Upper lobe of left lung (tissue), 4 donors: ENCODE data around the gene KIAA1217.

Experiments
- EP300 ChIP-seq, 4 donors: sonication (generic); formaldehyde crosslinking; IDR thresholded peaks; one replicate each; pipeline ENCODE4 v1.5.1; 2017; ENCODE audit warnings: antibody characterized with exemption in 4 of 4, control low read depth in 2 of 4
- POLR2AphosphoS5 ChIP-seq, 2 donors: sonication (generic); formaldehyde crosslinking; IDR thresholded peaks; one replicate each; pipeline ENCODE4 v1.5.1; 2017; ENCODE audit warnings: antibody characterized with exemption in 2 of 2
- TF ChIP-seq, protein P1 (sequence below), 6 experiments: fragments of 450-650 bp in 4 of 6; fragments of 200-600 bp in 2 of 6; sonication (generic) in 2 of 6; IDR thresholded peaks; one replicate each; pipeline ENCODE4 v1.5.1; 2016 to 2019; ENCODE audit warnings: antibody characterized with exemption in 6 of 6

DNA sequence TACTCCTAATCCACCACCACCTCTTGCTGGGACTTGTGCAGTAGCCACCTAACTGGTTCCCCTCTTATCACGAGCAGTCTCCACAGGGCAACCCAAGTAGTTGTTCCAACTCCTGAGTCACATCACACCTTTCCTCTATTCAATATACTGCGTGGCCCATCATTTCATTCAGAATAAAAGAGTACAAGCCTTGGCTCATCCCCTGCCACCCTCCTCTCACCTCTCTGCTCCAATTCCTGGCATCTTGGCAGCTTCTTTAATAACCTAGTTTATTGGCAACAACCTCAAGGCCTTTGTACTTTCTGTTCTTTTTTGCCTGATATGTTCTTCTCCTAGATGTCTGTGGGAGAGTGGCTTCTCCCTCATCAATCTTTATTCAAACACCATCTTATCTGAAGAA is 199.4 kb downstream of the KIAA1217 start:
- TF ChIP-seq, protein P1, sequence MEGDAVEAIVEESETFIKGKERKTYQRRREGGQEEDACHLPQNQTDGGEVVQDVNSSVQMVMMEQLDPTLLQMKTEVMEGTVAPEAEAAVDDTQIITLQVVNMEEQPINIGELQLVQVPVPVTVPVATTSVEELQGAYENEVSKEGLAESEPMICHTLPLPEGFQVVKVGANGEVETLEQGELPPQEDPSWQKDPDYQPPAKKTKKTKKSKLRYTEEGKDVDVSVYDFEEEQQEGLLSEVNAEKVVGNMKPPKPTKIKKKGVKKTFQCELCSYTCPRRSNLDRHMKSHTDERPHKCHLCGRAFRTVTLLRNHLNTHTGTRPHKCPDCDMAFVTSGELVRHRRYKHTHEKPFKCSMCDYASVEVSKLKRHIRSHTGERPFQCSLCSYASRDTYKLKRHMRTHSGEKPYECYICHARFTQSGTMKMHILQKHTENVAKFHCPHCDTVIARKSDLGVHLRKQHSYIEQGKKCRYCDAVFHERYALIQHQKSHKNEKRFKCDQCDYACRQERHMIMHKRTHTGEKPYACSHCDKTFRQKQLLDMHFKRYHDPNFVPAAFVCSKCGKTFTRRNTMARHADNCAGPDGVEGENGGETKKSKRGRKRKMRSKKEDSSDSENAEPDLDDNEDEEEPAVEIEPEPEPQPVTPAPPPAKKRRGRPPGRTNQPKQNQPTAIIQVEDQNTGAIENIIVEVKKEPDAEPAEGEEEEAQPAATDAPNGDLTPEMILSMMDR (IDR thresholded peaks at IDR 0.05) = no peak
- TF ChIP-seq POLR2AphosphoS5 (IDR thresholded peaks at IDR 0.05) (no peak), EP300 (IDR thresholded peaks at IDR 0.05) (no peak)
